Neural progenitor cell (in vitro differentiated cells): Measurements from ENCODE around the gene P2RY6. TPM values are rescaled to one million over a fixed set of nuclear protein-coding genes. Genes with fewer than 3 reads are reported as not detected.

ENCODE experiments used
- DNase-seq: peaks from one replicate; pipeline ENCODE4 v3.0.0-alpha.2; 2016; ENCODE audit warnings: low spot score
- H2AFZ ChIP-seq: fragments of 200-600 bp; sonication (generic); replicated peaks from 2 replicates; pipeline ENCODE4 v1.6.1; 2016; ENCODE audit warnings: antibody characterized with exemption
- H3F3A ChIP-seq: fragments of 200-600 bp; sonication (generic); 2 replicates; pipeline ENCODE4 v1.6.1; 2016; ENCODE audit warnings: antibody characterized with exemption, low read depth
- H3K27ac ChIP-seq: fragments of 200-600 bp; sonication (generic); 2 replicates; pipeline ENCODE4 v1.5.1; 2016; ENCODE audit warnings: mild to moderate bottlenecking
- H3K27me3 ChIP-seq: fragments of 200-600 bp; sonication (generic); 2 replicates; pipeline ENCODE4 v1.6.1; 2016; ENCODE audit warnings: mild to moderate bottlenecking, moderate library complexity
- H3K36me3 ChIP-seq: fragments of 200-600 bp; sonication (generic); 2 replicates; pipeline ENCODE4 v1.5.1; 2016
- H3K4me1 ChIP-seq: fragments of 200-600 bp; sonication (generic); 2 replicates; pipeline ENCODE4 v1.6.1; 2016; ENCODE audit warnings: mixed run types
- H3K4me2 ChIP-seq: fragments of 200-600 bp; sonication (generic); 2 replicates; pipeline ENCODE4 v1.6.1; 2016
- H3K4me3 ChIP-seq: fragments of 200-600 bp; sonication (generic); 2 replicates; pipeline ENCODE4 v1.5.1; 2016
- H3K79me2 ChIP-seq: fragments of 200-600 bp; sonication (generic); 2 replicates; pipeline ENCODE4 v1.6.1; 2016; ENCODE audit warnings: low read depth
- H3K9ac ChIP-seq: fragments of 200-600 bp; sonication (generic); 2 replicates; pipeline ENCODE4 v1.6.1; 2016
- H3K9me3 ChIP-seq: fragments of 200-600 bp; sonication (generic); 2 replicates; pipeline ENCODE4 v1.5.1; 2016; ENCODE audit warnings: low read depth
- H4K20me1 ChIP-seq: fragments of 200-600 bp; sonication (generic); 2 replicates; pipeline ENCODE4 v1.6.1; 2016; ENCODE audit warnings: low read depth
- H3K27ac Mint-ChIP-seq: 3 replicates; pipeline ENCODE4 v1.8.0; 2021; ENCODE audit warnings: mixed read lengths
- H3K27me3 Mint-ChIP-seq: 2 replicates; pipeline ENCODE4 v1.8.0; 2022; ENCODE audit warnings: low read depth, mild to moderate bottlenecking, inconsistent platforms, moderate library complexity, mixed read lengths; ENCODE audit not compliant: insufficient read depth
- H3K36me3 Mint-ChIP-seq: 3 replicates; pipeline ENCODE4 v1.8.0; 2021; ENCODE audit warnings: mixed read lengths
- H3K4me1 Mint-ChIP-seq: 3 replicates; pipeline ENCODE4 v1.8.0; 2021; ENCODE audit warnings: mixed read lengths
- H3K4me3 Mint-ChIP-seq: 3 replicates; pipeline ENCODE4 v1.8.0; 2021; ENCODE audit warnings: mild to moderate bottlenecking, moderate library complexity, mixed read lengths
- H3K9me3 Mint-ChIP-seq: 3 replicates; pipeline ENCODE4 v1.8.0; 2020; ENCODE audit warnings: mixed read lengths
- CTCF ChIP-seq: fragments of 200-600 bp; sonication (generic); IDR thresholded peaks from 2 replicates; pipeline ENCODE4 v1.5.1; 2017; ENCODE audit warnings: antibody characterized with exemption, mild to moderate bottlenecking
- EZH2 ChIP-seq: fragments of 200-600 bp; sonication (generic); IDR thresholded peaks from 2 replicates; pipeline ENCODE4 v1.6.1; 2017; ENCODE audit warnings: antibody characterized with exemption, mild to moderate bottlenecking, moderate library complexity
- EZH2phosphoT487 ChIP-seq: fragments of 200-600 bp; sonication (generic); IDR thresholded peaks from 2 replicates; pipeline ENCODE4 v1.6.1; 2017; ENCODE audit warnings: antibody characterized with exemption
- total RNA-seq: library from RNA; depleted of rRNA; stranded (reverse); fragments of >200 nt; gene quantifications from 2 replicates; pipeline ENCODE4 v1.2.3, GENCODE V29; 2015; ENCODE audit warnings: low replicate concordance

P2RY6 gene
- total RNA-seq, 1 donor from 2014 or later = not detected

- H3K36me3 ChIP-seq = no peaks in the 10 kb centered on the region
- no peak for DNase-seq
- peaks cover 5% of the 10 kb centered on the region for H3F3A ChIP-seq
- Mint-ChIP-seq H3K36me3 (peaks cover 13% of the 10 kb centered on the region), H3K4me1 (peaks cover 77% of the 10 kb centered on the region), H3K27me3 (peaks cover 4% of the 10 kb centered on the region), H3K27ac (no peak overlapping the region), H3K4me3 (no peak overlapping the region), H3K9me3 (no peaks in the 10 kb centered on the region)
- no peaks in the 10 kb centered on the region for H3K27me3 ChIP-seq
- no peak overlapping the region for H3K9ac ChIP-seq
- H3K27ac ChIP-seq = no peak overlapping the region
- H3K4me1 ChIP-seq = peaks cover 58% of the 10 kb centered on the region
- no peak overlapping the region for H3K4me2 ChIP-seq
- TF ChIP-seq EZH2 = no peak
- no peak for TF ChIP-seq CTCF
- no peak for TF ChIP-seq EZH2phosphoT487
- H2AFZ ChIP-seq = no peak overlapping the region
- no peak overlapping the region for H3K4me3 ChIP-seq
- H3K79me2 ChIP-seq = peaks cover 84% of the 10 kb centered on the region
- H3K9me3 ChIP-seq = no peaks in the 10 kb centered on the region
- H4K20me1 ChIP-seq = peaks cover 89% of the 10 kb centered on the region
These were observed 45.7 kb downstream of the P2RY6 start for GRCh38 chr11:73317803-73318202.

- DNase-seq = no peak
- Histone ChIP-seq H3K79me2 (peaks cover 83% of the 10 kb centered on the region), H3K4me1 (peaks cover 58% of the 10 kb centered on the region), H3F3A (peaks cover 9% of the 10 kb centered on the region), H3K9ac (no peak overlapping the region), H3K27ac (no peak overlapping the region), H3K9me3 (no peaks in the 10 kb centered on the region), H3K4me2 (no peak overlapping the region), H3K27me3 (no peaks in the 10 kb centered on the region), H3K4me3 (no peak overlapping the region), H4K20me1 (peaks cover 89% of the 10 kb centered on the region), H3K36me3 (no peaks in the 10 kb centered on the region), H2AFZ (no peak overlapping the region)
- no peak overlapping the region for H3K27ac Mint-ChIP-seq
- H3K4me1 Mint-ChIP-seq = peaks cover 76% of the 10 kb centered on the region
- peaks cover 4% of the 10 kb centered on the region for H3K27me3 Mint-ChIP-seq
- H3K36me3 Mint-ChIP-seq = peaks cover 13% of the 10 kb centered on the region
- H3K4me3 Mint-ChIP-seq = no peak overlapping the region
- no peaks in the 10 kb centered on the region for H3K9me3 Mint-ChIP-seq
- TF ChIP-seq EZH2 = no peak
- no peak for TF ChIP-seq CTCF
- TF ChIP-seq EZH2phosphoT487 = no peak
These were observed 46.4 kb downstream of the P2RY6 start for GRCh38 chr11:73318501-73319011.

- Histone ChIP-seq H3K4me2 (no peak overlapping the region), H3K79me2 (peaks cover 74% of the 10 kb centered on the region), H3K4me1 (peaks cover 53% of the 10 kb centered on the region), H3F3A (peaks cover 9% of the 10 kb centered on the region), H3K27ac (no peak overlapping the region), H3K27me3 (no peaks in the 10 kb centered on the region), H3K9ac (no peak overlapping the region), H3K4me3 (no peak overlapping the region), H3K9me3 (no peaks in the 10 kb centered on the region), H3K36me3 (no peaks in the 10 kb centered on the region), H2AFZ (no peak overlapping the region), H4K20me1 (peaks cover 77% of the 10 kb centered on the region)
- DNase-seq = no peak
- TF ChIP-seq EZH2 = no peak
- TF ChIP-seq CTCF = no peak
- TF ChIP-seq EZH2phosphoT487 = no peak
- H3K27me3 Mint-ChIP-seq = peaks cover 9% of the 10 kb centered on the region
- peaks cover 19% of the 10 kb centered on the region for H3K36me3 Mint-ChIP-seq
- H3K4me1 Mint-ChIP-seq = peaks cover 76% of the 10 kb centered on the region
- no peaks in the 10 kb centered on the region for H3K9me3 Mint-ChIP-seq
- H3K27ac Mint-ChIP-seq = no peak overlapping the region
- no peak overlapping the region for H3K4me3 Mint-ChIP-seq
These were observed 48.8 kb downstream of the P2RY6 start for GRCh38 chr11:73320763-73321603.
